ENCODE results near the gene MTHFSD.

The MTHFSD gene

DNA sequence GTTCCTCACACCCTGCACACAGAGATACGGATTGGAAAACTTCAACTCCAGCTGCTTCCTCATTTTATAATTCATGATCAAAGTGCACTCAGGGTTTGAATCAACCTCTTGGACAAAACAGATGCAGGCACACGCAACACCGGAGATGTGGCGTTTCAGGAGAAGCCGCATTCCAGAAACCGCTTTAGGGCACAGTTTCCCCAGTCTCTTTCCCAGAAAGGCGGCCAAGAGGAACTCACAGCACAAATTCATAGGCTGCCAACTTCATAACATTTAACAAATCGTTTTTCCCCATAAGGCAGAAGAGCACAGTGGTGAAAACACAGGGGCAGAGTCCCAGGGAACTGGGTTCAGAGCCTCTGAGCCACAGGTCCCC is 8.4 kb downstream of the MTHFSD start:
- no peak for DNase-seq

GRCh38 chr16:86545954-86546637 is 8.9 kb downstream of the MTHFSD start:
- DNase-seq: no peak

DNA sequence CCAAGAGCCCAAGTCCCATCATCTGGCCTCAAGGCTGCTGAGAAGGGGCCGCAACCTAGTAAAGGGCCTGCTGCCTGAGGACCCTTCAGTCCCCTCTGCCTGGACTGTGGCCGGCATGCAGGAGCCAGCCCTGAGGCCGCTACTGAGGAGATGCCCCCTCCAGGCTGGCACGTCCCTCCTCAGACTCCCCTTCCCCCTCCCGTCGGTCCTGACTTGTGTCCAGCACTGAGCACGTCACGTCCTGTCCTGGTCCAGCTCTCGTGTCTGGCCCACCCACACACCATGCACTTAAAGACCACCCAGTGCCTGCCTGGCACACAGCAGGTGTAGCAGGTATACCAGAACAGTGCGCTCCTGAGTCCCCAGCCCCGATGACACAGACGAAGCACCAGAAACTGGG is 9.6 kb downstream of the MTHFSD start:
- no peak for DNase-seq

DNA sequence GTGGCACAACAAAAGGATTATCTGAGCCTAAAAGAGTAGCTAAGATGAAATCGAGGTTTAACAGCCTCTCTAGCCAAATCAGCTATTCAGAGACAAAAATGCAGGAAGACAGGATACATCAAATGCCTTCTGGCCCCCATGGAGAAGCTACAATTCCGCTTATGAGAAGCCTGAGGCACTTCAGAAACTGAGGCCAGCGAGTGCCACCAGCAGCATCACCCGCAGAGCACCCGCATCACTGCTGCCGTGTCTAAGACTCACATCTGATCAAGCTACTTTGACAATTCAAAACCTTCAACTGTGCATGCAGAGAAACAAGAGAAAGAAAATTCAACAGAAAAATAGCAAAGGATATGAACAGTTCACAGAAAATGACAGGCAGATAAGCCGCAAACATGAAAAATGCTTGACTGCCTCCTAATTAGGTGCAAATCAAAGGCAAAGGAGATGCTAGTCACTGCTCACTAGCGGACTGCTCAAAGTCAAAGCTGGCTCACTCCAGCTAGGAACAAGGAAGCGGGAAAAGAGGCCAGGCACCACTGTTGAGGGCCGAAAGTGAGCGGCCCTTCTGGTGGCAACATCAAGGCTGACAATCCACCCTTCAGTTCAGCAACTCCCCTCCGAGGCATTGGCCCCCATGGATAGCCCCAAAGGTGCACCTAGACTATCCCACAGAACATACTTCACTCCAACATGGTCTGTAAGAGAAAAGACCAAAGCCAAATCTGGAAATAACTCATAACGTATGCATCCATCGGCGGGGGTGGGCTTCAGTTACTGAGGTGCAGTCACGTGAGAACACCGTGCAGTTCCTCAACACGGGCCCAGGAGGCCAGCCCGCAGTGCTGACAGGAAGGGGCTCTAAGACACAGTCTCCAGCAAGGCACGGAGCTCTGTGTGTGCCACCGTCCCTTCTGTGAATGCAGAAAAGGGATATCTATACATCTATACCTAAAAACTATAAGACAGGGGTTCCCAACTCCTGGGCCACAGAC is 12.0 kb downstream of the MTHFSD start:
- no peak for DNase-seq

DNA sequence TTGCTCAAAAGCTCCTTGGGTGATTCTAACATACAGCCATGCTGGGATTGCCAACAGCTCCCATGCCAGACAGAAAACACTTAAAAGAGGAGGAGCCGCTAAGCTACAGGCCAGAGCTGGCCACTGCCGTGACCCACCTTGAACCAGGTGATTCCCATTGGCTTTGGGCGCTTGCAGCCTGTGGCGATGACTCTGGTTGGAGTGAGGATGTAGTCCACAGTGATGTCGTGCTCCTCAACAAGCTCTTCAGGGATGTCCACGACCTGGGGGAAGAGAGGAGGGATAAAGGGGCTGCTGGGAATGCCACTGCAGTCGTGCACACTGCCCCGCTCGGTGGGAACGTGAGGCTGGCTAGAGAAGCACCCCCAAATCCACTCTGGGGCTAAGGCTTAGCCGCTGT is 13.5 kb downstream of the MTHFSD start:
- no peak for DNase-seq

DNA sequence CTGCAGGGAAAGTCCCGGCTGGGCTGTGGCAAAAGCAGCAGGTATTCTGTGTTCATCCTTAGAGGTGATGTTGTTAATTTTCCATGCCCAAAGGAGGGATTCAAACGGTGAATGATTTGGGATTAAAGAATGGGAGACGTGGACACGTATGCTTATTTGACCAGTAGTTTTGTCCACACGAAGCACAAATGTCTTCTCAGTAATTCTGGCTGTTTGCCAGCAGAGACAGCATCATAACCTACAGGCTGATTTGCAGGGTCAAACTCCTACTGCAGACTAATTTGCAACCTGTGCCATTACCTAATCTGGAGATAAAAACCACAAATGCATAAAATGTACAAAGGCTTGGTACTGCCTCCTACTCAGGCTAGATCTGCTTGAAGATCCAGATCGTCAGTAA is 14.1 kb downstream of the MTHFSD start:
- DNase-seq: no peak

- DNase-seq: no peak
Measured at GRCh38 chr16:86538196-86538780, 16.7 kb downstream of the MTHFSD start.

DNA sequence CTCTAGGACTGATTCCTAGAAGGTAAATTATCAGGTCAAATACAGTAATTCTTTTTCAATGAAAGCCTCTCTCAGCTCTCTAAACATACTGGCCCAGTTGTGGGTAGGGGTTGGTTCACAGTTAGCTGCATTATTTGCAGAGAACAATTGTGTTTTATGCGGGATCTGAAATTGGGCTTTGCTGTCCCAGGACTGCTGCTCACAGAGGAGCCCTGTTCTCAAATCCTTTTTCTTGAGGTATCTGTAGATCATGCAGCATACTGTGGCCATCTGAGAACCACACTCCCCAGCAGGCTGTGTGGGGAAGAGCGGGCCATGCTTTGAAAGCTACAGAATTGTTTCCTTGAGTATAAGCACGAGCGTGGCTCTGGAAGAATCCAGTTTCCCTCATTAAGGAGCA is 17.5 kb downstream of the MTHFSD start:
- DNase-seq: no peak

DNA sequence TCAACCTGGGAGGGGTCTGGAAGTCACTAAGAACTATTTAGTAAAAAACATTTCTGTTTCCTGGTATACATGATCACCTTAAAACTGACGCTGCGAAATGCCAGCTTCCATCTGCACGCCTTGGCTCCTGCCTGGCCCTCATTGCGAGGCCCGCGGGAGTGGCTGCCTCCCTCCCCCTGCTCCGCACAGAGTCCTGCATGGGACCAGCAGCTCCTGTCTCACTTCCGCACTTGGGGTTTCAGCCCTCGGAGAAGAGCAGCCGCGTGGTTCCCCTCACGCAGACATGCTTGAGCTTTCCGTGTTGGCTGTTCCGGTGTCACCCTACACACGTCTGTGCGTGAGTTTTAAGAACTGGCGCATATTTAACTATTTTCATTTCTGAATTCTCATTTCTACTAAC is 18.4 kb downstream of the MTHFSD start:
- no peak for DNase-seq

DNA sequence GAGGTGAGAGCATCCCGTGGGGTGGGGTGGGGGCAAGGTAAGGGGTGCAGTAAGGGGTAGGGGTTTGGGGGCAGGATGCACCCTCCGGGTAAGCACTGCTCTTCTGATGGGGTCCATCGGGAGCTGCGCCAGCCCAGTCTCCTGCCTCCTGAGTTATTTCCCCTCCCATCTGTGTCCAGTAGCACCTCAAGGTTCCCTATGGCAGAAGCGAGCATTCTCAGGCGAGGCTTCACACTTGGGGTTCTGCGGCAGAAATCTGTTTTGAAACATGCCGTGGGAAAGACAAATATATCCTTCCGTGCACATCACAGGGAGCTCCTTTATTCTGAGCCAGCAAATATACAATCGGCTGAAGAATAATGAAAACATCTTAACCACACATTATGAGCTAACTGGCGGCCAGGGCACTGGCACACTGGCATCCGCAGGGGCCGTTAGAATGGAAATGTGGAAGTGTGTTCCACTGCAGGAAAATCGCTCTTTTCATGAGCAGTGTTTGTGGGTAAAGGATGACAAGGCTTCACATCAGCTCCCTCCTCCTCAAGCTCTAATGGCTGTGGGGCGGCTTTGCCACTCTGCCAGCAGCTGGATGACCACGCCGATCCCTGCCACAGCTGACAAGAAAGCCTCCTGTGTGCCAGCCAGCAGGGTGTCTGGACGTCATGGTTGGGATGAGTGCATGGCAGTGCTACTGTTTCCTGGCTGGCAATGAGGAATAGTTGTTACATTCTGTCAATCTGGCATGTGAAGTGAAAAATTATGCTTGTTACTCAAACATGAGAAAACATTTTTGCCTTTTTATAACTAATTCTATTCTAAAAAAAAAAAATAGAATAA is 20.0 kb downstream of the MTHFSD start:
- DNase-seq: no peak

- DNase-seq: no peak
Measured at GRCh38 chr16:86533767-86534351, 21.2 kb downstream of the MTHFSD start.

DNA sequence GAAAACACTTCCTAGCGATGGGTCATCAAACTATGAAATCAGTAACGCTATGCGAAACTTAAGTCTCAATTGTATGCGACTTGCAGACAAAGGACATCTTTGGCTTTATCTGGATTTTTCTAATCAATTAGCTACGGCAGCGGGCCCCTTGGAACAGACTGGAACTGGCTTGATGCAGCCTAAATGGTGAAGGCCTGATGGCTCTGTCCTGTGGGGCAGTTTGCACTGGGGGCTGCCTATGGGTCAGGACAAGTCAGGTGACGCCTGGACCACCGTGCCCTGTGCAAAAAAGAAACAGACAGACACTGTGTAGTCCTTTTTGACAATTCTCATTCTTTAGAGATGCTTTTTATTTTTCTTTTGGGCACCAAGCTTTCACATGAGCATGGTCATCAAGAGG is 22.0 kb downstream of the MTHFSD start:
- DNase-seq: no peak

GRCh38 chr16:86532526-86532815 is 22.6 kb downstream of the MTHFSD start:
- DNase-seq: no peak

- DNase-seq: no peak
Measured at GRCh38 chr16:86531641-86532525, 23.2 kb downstream of the MTHFSD start.

DNA sequence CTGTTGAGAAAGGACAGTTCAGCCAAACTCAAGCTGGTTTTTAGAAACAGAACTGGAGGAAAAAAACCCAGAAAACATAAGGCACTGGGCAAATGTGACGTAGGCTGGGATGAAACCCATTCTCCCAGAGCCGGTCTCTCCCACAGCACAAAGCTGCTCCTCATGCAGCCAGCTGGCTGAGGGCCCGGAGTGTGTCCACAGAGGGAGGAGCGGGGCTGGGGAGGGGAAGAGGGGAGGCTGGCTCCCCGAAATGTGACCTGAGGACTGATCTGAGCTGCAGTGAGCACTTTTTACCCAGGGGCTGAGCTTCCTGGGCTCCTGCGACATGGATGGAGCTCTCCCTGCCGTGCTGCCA is 23.9 kb downstream of the MTHFSD start:
- DNase-seq: no peak

DNA sequence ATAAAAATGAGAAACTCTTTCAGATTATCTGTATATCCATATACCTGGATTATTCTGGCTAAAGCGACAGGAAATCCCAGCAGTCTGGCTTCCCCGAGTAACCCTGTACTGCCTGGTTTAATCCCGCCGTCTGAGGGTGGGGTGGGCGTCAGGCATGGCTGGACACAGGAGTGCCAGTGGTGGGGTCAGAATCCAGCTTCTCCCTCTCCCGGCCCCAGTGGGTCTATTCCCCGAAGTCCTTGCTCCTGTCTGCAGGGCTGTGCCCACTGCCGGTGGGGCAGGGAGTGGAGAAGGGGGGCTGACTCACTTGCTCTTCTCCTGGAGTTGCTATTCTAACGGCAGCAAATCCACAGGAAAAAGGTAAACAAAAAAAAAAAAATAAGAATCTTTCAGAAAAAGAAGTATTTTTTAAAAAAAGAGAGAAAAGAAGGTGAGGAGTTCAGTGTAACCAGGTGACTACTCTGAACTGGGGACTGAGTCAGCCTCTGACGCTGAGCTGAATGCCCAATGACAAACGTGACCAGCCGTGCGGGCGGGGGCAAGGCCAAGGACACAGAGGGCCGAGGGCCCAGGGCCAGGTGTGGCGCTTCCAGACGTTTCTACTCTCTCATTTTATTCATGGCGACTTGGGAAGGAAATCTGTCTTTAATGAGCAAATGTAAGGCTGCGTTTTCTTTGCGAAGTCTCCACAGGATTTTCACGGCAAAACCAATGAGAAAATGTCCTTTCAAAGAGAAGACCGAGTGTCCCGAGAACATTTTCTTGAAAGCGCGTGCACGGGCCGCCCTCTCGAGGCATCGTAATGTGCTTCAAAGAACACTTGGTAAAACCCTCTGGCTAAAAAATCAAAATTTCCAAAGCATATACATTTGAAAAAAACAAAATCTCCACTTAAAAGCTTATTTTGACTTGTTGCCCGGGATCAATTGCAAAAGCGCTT is 24.5 kb downstream of the MTHFSD start:
- DNase-seq: no peak

DNA sequence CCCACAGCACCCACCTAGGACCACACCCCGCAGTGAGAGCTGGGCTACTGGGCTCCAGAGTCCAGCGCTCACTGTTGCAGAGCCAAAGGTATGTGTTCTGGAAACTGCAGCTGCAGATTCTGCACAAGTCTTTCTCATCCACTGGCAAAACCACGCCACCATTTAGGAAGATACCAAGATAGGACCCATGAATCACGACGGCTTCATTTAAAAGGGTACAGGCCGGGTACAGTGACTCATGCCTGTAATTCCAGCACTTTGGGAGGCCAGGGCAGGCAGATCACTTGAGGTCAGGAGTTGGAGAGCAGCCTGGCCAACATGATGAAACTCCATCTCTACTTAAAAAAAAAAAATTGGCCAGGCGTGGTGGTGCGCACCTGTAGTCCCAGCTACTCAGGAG is 25.9 kb downstream of the MTHFSD start:
- DNase-seq: no peak

- DNase-seq: no peak
Measured at GRCh38 chr16:86528061-86528929, 26.7 kb downstream of the MTHFSD start.

DNA sequence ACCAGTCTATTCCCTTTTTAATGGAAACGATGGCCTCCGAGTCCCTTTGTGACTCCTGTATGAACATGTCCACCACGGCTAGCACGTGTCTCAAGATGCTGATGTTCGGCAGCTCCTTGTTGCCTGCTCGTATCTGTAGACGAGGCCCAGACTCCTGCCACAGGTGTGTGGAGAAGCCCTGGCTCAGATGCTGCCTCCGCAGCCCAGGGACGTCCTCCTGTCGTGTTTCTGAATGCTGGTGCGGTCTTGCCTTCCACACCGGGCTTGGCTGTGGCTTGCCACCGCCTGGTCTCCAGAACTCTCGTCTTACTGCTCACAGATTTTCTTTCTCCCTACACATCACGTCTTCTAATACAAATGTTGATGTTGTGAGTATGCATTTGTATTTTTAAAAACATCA is 27.7 kb downstream of the MTHFSD start:
- no peak for DNase-seq

DNA sequence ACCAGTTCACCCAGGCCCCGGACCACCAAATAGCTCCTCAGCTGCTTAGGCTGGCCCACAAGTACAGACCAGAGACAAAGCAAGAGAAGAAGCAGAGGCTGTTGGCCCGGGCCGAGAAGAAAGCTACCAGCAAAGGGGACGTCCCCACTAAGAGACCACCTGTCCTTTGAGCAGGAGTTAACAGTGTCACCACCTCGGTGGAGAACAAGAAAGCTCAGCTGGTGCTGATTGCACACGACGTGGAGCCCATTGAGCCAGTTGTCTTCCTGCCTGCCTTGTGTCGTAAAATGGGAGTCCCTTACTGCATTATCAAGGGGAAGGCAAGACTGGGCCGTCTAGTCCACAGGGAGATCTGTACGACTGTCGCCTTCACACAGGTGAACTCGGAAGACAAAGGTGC is 29.3 kb downstream of the MTHFSD start:
- no peak for DNase-seq

Data from SHP77 treated with DMSO at 0.1 percent for 48 hours (cell line).